Measurements from ENCODE around the gene CCSER1.
A peak's percentile ranks its signal among the peaks of the same experiment; 100 is the strongest.

Gene CCSER1

GRCh38 chr4:90198086-90198847, 71.1 kb downstream of the CCSER1 start:
- DNase-seq (ENCODE audit: low spot score): no peak

- DNase-seq (ENCODE audit: low spot score): no peak
Measured at GRCh38 chr4:90207887-90208454, 80.8 kb downstream of the CCSER1 start.

GRCh38 chr4:90209922-90210321, 82.7 kb downstream of the CCSER1 start:
- DNase-seq (ENCODE audit: low spot score): no peak

- DNase-seq (ENCODE audit: low spot score): no peak
Measured at GRCh38 chr4:90211174-90211573, 84.0 kb downstream of the CCSER1 start.

- DNase-seq (ENCODE audit: low spot score): no peak
Measured at GRCh38 chr4:90215286-90215685, 88.1 kb downstream of the CCSER1 start.

GRCh38 chr4:90219822-90220221, 92.6 kb downstream of the CCSER1 start:
- no peak for DNase-seq (ENCODE audit: low spot score)

GRCh38 chr4:90220459-90220858, 93.3 kb downstream of the CCSER1 start:
- no peak for DNase-seq (ENCODE audit: low spot score)

- no peak for DNase-seq (ENCODE audit: low spot score)
Measured at GRCh38 chr4:90226734-90227133, 99.5 kb downstream of the CCSER1 start.

- DNase-seq (ENCODE audit: low spot score): no peak
Measured at GRCh38 chr4:90227177-90227576, 100.0 kb downstream of the CCSER1 start.

GRCh38 chr4:90234916-90235547, 107.8 kb downstream of the CCSER1 start:
- DNase-seq (ENCODE audit: low spot score): peak; percentile 11

GRCh38 chr4:90237751-90238530, 110.7 kb downstream of the CCSER1 start:
- no peak for DNase-seq (ENCODE audit: low spot score)

GRCh38 chr4:90240333-90240732, 113.1 kb downstream of the CCSER1 start:
- DNase-seq (ENCODE audit: low spot score): no peak

GRCh38 chr4:90241008-90241407, 113.8 kb downstream of the CCSER1 start:
- DNase-seq (ENCODE audit: low spot score): no peak

- DNase-seq (ENCODE audit: low spot score): no peak
Measured at GRCh38 chr4:90245837-90246236, 118.6 kb downstream of the CCSER1 start.

- DNase-seq (ENCODE audit: low spot score): no peak
Measured at GRCh38 chr4:90246816-90247215, 119.6 kb downstream of the CCSER1 start.

- no peak for DNase-seq (ENCODE audit: low spot score)
Measured at GRCh38 chr4:90254357-90254756, 127.2 kb downstream of the CCSER1 start.

- no peak for DNase-seq (ENCODE audit: low spot score)
Measured at GRCh38 chr4:90274175-90274574, 147.0 kb downstream of the CCSER1 start.

GRCh38 chr4:90280954-90281353, 153.8 kb downstream of the CCSER1 start:
- DNase-seq (ENCODE audit: low spot score): no peak

GRCh38 chr4:90281541-90282355, 154.6 kb downstream of the CCSER1 start:
- no peak for DNase-seq (ENCODE audit: low spot score)

- DNase-seq (ENCODE audit: low spot score): no peak
Measured at GRCh38 chr4:90290345-90290744, 163.2 kb downstream of the CCSER1 start.

GRCh38 chr4:90292438-90292837, 165.2 kb downstream of the CCSER1 start:
- no peak for DNase-seq (ENCODE audit: low spot score)

- DNase-seq (ENCODE audit: low spot score): no peak
Measured at GRCh38 chr4:90293320-90293719, 166.1 kb downstream of the CCSER1 start.
